ENCODE measurements around the gene SCUBE2. TPM values are rescaled to one million over a fixed set of nuclear protein-coding genes. Genes with fewer than 3 reads are reported as not detected.
A peak's percentile ranks its signal among the peaks of the same experiment; 100 is the strongest.

Gene SCUBE2
- total RNA-seq, 3 donors from 2014 or later (not counting 1 experiment from before 2014, with no cell fraction given), result not detected

DNA sequence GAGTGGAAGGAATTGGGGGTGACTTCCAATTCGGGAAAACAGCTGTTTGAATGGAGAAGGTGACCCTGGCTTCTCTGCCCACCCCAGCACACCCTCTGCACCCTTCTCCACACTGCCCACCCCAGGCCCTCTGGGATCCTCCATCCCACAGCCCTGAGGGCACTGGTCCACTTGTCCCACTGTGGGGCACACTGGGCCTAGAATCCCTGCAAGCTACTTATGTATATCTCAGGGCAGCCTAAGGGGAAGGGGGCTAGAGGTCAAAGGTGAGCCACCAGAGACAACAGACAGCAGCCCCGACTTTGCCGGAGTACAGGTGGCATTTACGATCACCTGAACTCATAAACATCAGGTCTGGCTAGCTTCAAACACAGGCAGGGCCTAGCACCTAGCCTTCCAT, 673 bp upstream of the SCUBE2 start:
- ATAC-seq (no peak), DNase-seq (no peak)
- H3K27ac Mint-ChIP-seq, result no peak overlapping the region
- 79% methylated on average over 4 of the region's 4 CpGs for WGBS (ENCODE audit: insufficient coverage)
- H3K4me1 Mint-ChIP-seq, result peaks cover 0 to 11% of the 10 kb centered on the region in 2 donors
- Histone ChIP-seq H3K27ac (ENCODE audit: low read length) (no peak overlapping the region), H3K4me1 (ENCODE audit: control insufficient read depth, insufficient read depth, low read length) (peaks cover 9% of the 10 kb centered on the region), H3K9me3 (ENCODE audit: control insufficient read depth, insufficient read depth, low read length) (no peaks in the 10 kb centered on the region), H3K4me3 (ENCODE audit: low read length) (no peak overlapping the region), H3K36me3 (ENCODE audit: control insufficient read depth, insufficient read depth, low read length) (no peaks in the 10 kb centered on the region), H3K27me3 (ENCODE audit: control insufficient read depth, insufficient read depth, low read length) (peaks cover 11% of the 10 kb centered on the region)
- H3K4me3 Mint-ChIP-seq, result peak overlapping the region; percentile 55
- no peaks in the 10 kb centered on the region for H3K9me3 Mint-ChIP-seq
- TF ChIP-seq, protein P1, sequence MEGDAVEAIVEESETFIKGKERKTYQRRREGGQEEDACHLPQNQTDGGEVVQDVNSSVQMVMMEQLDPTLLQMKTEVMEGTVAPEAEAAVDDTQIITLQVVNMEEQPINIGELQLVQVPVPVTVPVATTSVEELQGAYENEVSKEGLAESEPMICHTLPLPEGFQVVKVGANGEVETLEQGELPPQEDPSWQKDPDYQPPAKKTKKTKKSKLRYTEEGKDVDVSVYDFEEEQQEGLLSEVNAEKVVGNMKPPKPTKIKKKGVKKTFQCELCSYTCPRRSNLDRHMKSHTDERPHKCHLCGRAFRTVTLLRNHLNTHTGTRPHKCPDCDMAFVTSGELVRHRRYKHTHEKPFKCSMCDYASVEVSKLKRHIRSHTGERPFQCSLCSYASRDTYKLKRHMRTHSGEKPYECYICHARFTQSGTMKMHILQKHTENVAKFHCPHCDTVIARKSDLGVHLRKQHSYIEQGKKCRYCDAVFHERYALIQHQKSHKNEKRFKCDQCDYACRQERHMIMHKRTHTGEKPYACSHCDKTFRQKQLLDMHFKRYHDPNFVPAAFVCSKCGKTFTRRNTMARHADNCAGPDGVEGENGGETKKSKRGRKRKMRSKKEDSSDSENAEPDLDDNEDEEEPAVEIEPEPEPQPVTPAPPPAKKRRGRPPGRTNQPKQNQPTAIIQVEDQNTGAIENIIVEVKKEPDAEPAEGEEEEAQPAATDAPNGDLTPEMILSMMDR (IDR thresholded peaks at IDR 0.05), result no peak
- intact Hi-C loops (cut with micrococcal nuclease), result no loop called here
- peaks cover 46 to 58% of the 10 kb centered on the region in 2 donors for H3K27me3 Mint-ChIP-seq (ENCODE audit: low read depth in 2 of 2)
- H3K36me3 Mint-ChIP-seq, result no peaks in the 10 kb centered on the region

DNA sequence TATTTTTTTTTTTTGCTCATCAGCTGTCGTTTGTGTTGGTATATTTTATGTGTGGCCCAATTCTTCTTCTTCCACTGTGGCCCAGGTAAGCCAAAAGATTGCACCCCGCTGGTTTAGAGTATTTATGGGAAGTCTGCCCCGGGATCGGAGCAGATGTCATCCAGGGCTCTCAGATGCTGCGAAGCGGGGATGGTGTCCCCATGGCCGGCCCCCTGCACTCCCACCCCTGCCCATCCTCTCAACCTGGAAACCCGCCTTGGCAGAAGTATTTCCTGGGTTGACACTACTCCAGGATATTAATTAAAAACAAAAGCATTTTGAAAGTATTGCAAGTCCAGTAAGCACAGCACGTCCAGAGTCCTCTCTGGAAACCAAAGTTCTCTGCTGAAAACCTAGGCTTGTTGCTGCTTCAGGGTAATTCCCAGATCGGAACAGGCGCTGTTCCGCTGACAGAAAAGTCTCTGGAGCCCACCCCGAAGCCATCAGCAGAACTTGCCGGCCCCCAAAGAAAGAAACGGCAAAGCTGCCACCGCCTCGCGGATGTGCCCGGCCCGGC, 833 bp downstream of the SCUBE2 start:
- peaks cover 11% of the 10 kb centered on the region for H3K27me3 ChIP-seq (ENCODE audit: control insufficient read depth, insufficient read depth, low read length)
- peaks cover 9% of the 10 kb centered on the region for H3K4me1 ChIP-seq (ENCODE audit: control insufficient read depth, insufficient read depth, low read length)
- 38% methylated on average over 19 of the region's 20 CpGs for WGBS (ENCODE audit: insufficient coverage)
- no peak overlapping the region for H3K27ac ChIP-seq (ENCODE audit: low read length)
- H3K9me3 ChIP-seq (ENCODE audit: control insufficient read depth, insufficient read depth, low read length), result no peaks in the 10 kb centered on the region
- Mint-ChIP-seq H3K36me3 (no peaks in the 10 kb centered on the region), H3K9me3 (no peaks in the 10 kb centered on the region), H3K27ac (no peak overlapping the region), H3K27me3 (ENCODE audit: low read depth in 2 of 2) (peaks cover 47 to 49% of the 10 kb centered on the region in 2 donors), H3K4me1 (peaks cover 0 to 11% of the 10 kb centered on the region in 2 donors), H3K4me3 (peak overlapping the region; percentile 62)
- no peaks in the 10 kb centered on the region for H3K36me3 ChIP-seq (ENCODE audit: control insufficient read depth, insufficient read depth, low read length)
- ATAC-seq, result no peak
- DNase-seq, result no peak
- no peak overlapping the region for H3K4me3 ChIP-seq (ENCODE audit: low read length)
- intact Hi-C loops (cut with micrococcal nuclease), result no loop called here
- TF ChIP-seq, protein P1 (IDR thresholded peaks at IDR 0.05), result no peak

- DNase-seq (no peak), ATAC-seq (no peak)
- WGBS (ENCODE audit: insufficient coverage), result 91% methylated on average over 6 of the region's 6 CpGs
- TF ChIP-seq, protein P1 (IDR thresholded peaks at IDR 0.05), result no peak
- Mint-ChIP-seq H3K9me3 (no peaks in the 10 kb centered on the region), H3K36me3 (no peaks in the 10 kb centered on the region), H3K27ac (no peak overlapping the region), H3K27me3 (ENCODE audit: low read depth in 2 of 2) (peaks cover 41% of the 10 kb centered on the region in 2 donors), H3K4me1 (peaks cover 0 to 11% of the 10 kb centered on the region in 2 donors), H3K4me3 (no peak overlapping the region)
- Histone ChIP-seq H3K4me1 (ENCODE audit: control insufficient read depth, insufficient read depth, low read length) (peaks cover 9% of the 10 kb centered on the region), H3K4me3 (ENCODE audit: low read length) (no peak overlapping the region), H3K27ac (ENCODE audit: low read length) (no peak overlapping the region), H3K9me3 (ENCODE audit: control insufficient read depth, insufficient read depth, low read length) (no peaks in the 10 kb centered on the region), H3K36me3 (ENCODE audit: control insufficient read depth, insufficient read depth, low read length) (no peaks in the 10 kb centered on the region), H3K27me3 (ENCODE audit: control insufficient read depth, insufficient read depth, low read length) (peaks cover 11% of the 10 kb centered on the region)
- intact Hi-C loops (cut with micrococcal nuclease), result no loop called here
Observed at GRCh38 chr11:9089636-9090035, 1.8 kb downstream of the SCUBE2 start.

- Mint-ChIP-seq H3K9me3 (no peaks in the 10 kb centered on the region), H3K27ac (no peak overlapping the region), H3K4me3 (peak overlapping the region; percentile 25), H3K36me3 (no peaks in the 10 kb centered on the region), H3K4me1 (peaks cover 0 to 11% of the 10 kb centered on the region in 2 donors), H3K27me3 (ENCODE audit: low read depth in 2 of 2) (peaks cover 35 to 38% of the 10 kb centered on the region in 2 donors)
- H3K9me3 ChIP-seq (ENCODE audit: control insufficient read depth, insufficient read depth, low read length), result no peaks in the 10 kb centered on the region
- no peak for DNase-seq
- TF ChIP-seq, protein P1 (IDR thresholded peaks at IDR 0.05), result no peak
- H3K4me3 ChIP-seq (ENCODE audit: low read length), result no peak overlapping the region
- H3K36me3 ChIP-seq (ENCODE audit: control insufficient read depth, insufficient read depth, low read length), result no peaks in the 10 kb centered on the region
- H3K27me3 ChIP-seq (ENCODE audit: control insufficient read depth, insufficient read depth, low read length), result peaks cover 11% of the 10 kb centered on the region
- H3K27ac ChIP-seq (ENCODE audit: low read length), result no peak overlapping the region
- ATAC-seq, result peak in 1 of 3 donors; percentile 33
- H3K4me1 ChIP-seq (ENCODE audit: control insufficient read depth, insufficient read depth, low read length), result peaks cover 9% of the 10 kb centered on the region
- 83% methylated on average over 3 of the region's 3 CpGs for WGBS (ENCODE audit: insufficient coverage)
- intact Hi-C loops (cut with micrococcal nuclease), result no loop called here
Observed at GRCh38 chr11:9089061-9089460, 2.3 kb downstream of the SCUBE2 start.

Measured in natural killer cell (primary cell).